ENCODE results near the gene CYSTM1. TPM values are rescaled to one million over a fixed set of nuclear protein-coding genes. Genes with fewer than 3 reads are reported as not detected.

The CYSTM1 gene
- total and polyA plus RNA-seq, 2 experiments from 2014 or later = 16.0 to 42.3 TPM

DNA sequence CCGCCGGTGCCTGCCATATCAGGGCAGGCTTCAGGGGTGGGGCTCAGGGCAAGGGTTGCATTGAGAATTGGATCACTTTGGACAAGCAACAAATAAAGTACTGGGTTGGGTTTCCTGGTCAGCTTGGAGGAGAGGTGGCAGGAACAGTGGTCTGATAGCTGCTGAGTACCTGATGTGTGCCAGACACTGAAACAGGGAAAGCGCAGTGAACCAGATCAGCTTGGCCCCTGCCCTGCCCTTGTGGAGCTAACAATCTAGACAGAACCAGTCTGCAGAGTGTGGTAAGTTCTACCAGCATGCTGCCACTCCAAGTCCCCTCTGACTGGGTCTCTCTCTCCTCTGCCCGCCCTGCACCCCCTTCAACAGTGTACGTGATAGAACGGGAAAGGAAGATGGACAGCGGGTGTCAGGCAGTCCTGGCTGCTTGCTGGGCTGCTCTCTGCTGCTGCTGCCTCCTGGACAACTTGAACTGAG lies 53.4 kb downstream of the CYSTM1 start:
- H4K20me1 ChIP-seq (ENCODE audit: insufficient read depth) = no peaks in the 10 kb centered on the region
- H3K27ac ChIP-seq = no peak overlapping the region
- no peaks in the 10 kb centered on the region for H3K9me3 ChIP-seq (ENCODE audit: low read depth)
- H2AFZ ChIP-seq = no peak overlapping the region
- H3K36me3 ChIP-seq (ENCODE audit: low read depth) = no peaks in the 10 kb centered on the region
- H3K4me3 ChIP-seq = no peak overlapping the region
- in situ Hi-C loops (cut with MboI) = no loop called here
- no peaks in the 10 kb centered on the region for H3K9me2 ChIP-seq (ENCODE audit: insufficient read depth)
- H3K4me2 ChIP-seq (ENCODE audit: unreplicated experiment) = no peak overlapping the region
- H3F3A ChIP-seq (ENCODE audit: insufficient read depth) = peaks cover 4% of the 10 kb centered on the region; the same call in 1 of the 2 replicates
- no peaks in the 10 kb centered on the region for H3K27me3 ChIP-seq (replicated peaks; ENCODE audit: insufficient read depth)
- H3K79me2 ChIP-seq (ENCODE audit: insufficient read depth) = no peaks in the 10 kb centered on the region; the same call in 1 of the 2 replicates
- no peak for DNase-seq
- no peak for TF ChIP-seq EZH2 (IDR thresholded peaks at IDR 0.05; ENCODE audit: insufficient read depth, poor library complexity, severe bottlenecking)
- TF ChIP-seq EZH2phosphoT487 (IDR thresholded peaks at IDR 0.05; ENCODE audit: insufficient read depth, low read depth) = no peak
- WGBS, 2 experiments (ENCODE audit: low coverage in 1 of 2, low lambda C conversion rate in 2 of 2, missing lambda C conversion rate in 2 of 2) = 82 to 83% methylated on average over 7 of the region's 7 CpGs
- H3K9ac ChIP-seq = no peak overlapping the region
- 0 out of 2 replicates have a peak, but pooled peaks cover 5% of the 10 kb centered on the region for H3K4me1 ChIP-seq (ENCODE audit: insufficient read depth)

DNA sequence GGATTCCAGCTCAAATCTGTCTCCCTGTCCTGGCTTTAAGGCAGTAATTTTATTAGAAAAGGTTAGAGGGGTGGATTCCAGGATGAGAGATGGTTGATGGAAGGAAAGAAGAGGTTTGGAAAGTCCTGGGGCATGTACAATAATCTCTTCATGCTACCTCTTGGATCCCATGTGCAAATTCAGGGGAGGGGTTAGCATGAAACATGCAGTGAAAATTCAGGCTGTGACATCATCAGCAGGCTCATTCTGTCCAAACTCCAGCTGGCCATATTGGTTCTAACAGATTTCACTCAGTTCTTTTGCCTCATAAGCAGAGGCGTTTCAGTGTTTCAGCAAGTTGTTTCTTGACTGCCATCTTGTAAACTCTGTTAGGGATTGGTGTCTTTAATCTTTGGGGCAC lies 55.4 kb downstream of the CYSTM1 start:
- Histone ChIP-seq H3K36me3 (ENCODE audit: low read depth) (no peaks in the 10 kb centered on the region), H3K4me2 (ENCODE audit: unreplicated experiment) (no peak overlapping the region), H3K4me3 (no peak overlapping the region), H3K79me2 (ENCODE audit: insufficient read depth) (no peaks in the 10 kb centered on the region), H4K20me1 (ENCODE audit: insufficient read depth) (no peaks in the 10 kb centered on the region), H3K9me2 (ENCODE audit: insufficient read depth) (no peaks in the 10 kb centered on the region), H3F3A (ENCODE audit: insufficient read depth) (no peaks in the 10 kb centered on the region), H3K9ac (no peak overlapping the region), H3K4me1 (ENCODE audit: insufficient read depth) (no peaks in the 10 kb centered on the region), H3K9me3 (ENCODE audit: low read depth) (no peaks in the 10 kb centered on the region), H3K27ac (no peak overlapping the region), H2AFZ (no peak overlapping the region), H3K27me3 (replicated peaks; ENCODE audit: insufficient read depth) (no peaks in the 10 kb centered on the region)
- in situ Hi-C loops (cut with MboI) = no loop called here
- TF ChIP-seq EZH2 (IDR thresholded peaks at IDR 0.05; ENCODE audit: insufficient read depth, poor library complexity, severe bottlenecking) (no peak), EZH2phosphoT487 (IDR thresholded peaks at IDR 0.05; ENCODE audit: insufficient read depth, low read depth) (no peak)
- WGBS, 2 experiments (ENCODE audit: low coverage in 1 of 2, low lambda C conversion rate in 2 of 2, missing lambda C conversion rate in 2 of 2) = 92% methylated on average over 1 of the region's 1 CpG
- no peak for DNase-seq

DNA sequence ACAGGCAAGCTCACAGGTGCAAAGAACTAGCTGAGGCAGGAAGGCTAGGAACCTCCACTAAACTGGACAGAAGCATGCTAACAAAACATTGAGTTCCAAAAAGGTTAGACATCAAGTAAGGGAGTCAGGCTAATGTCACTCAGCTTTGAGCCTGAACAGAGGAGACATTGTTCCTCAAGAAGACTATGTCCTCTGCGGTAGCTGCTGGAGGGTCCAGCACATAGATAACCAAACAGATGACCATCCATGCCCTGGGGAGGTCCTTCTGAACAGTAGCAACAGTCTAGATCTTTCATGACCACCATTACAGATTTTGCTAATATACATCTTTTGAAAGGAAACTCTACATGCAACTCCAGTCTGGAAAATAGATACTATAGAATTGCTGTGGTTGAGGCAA lies 57.7 kb downstream of the CYSTM1 start:
- Histone ChIP-seq H3K9ac (no peak overlapping the region), H4K20me1 (ENCODE audit: insufficient read depth) (no peaks in the 10 kb centered on the region), H2AFZ (no peak overlapping the region), H3K4me3 (no peak overlapping the region), H3K79me2 (ENCODE audit: insufficient read depth) (no peaks in the 10 kb centered on the region), H3K9me2 (ENCODE audit: insufficient read depth) (no peaks in the 10 kb centered on the region), H3K27me3 (replicated peaks; ENCODE audit: insufficient read depth) (no peaks in the 10 kb centered on the region), H3K36me3 (ENCODE audit: low read depth) (no peaks in the 10 kb centered on the region), H3K9me3 (ENCODE audit: low read depth) (no peaks in the 10 kb centered on the region), H3K27ac (no peak overlapping the region), H3K4me2 (ENCODE audit: unreplicated experiment) (no peak overlapping the region), H3F3A (ENCODE audit: insufficient read depth) (no peaks in the 10 kb centered on the region), H3K4me1 (ENCODE audit: insufficient read depth) (no peaks in the 10 kb centered on the region)
- DNase-seq = no peak
- WGBS, 2 experiments (ENCODE audit: low coverage in 1 of 2, low lambda C conversion rate in 2 of 2, missing lambda C conversion rate in 2 of 2) = 85 to 92% methylated on average over 1 of the region's 1 CpG
- TF ChIP-seq EZH2 (IDR thresholded peaks at IDR 0.05; ENCODE audit: insufficient read depth, poor library complexity, severe bottlenecking) (no peak), EZH2phosphoT487 (IDR thresholded peaks at IDR 0.05; ENCODE audit: insufficient read depth, low read depth) (no peak)
- in situ Hi-C loops (cut with MboI) = no loop called here

DNA sequence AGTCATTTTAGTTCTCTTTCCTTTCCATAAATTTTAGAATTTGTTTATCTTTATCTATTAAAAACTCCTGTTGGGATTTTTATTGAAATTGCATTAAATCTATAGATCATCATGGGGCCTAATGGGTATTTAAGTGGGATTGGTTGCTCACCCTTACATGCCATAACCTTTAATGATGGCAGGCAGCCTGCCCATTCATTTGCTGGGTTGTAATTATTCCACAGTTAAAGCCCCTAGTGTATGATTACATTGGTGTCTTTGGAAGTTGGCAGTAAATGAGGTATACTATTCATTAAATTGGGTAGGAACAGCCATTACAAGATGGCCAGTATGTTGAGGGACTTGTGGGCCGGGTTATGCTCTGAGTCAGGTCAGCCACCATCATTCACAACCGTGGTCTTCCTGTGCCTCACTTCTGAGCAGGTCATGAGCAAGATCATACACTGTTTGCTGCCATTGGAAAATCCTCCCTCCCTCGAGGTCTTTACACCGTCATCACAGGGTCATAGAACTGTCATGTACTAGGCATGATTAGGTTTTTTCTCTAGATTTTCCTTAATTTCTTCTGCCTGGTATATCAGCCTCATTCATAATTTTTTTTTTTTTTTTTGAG lies 59.5 kb downstream of the CYSTM1 start:
- Histone ChIP-seq H3K9me3 (ENCODE audit: low read depth) (no peaks in the 10 kb centered on the region), H3K36me3 (ENCODE audit: low read depth) (no peaks in the 10 kb centered on the region), H3K9me2 (ENCODE audit: insufficient read depth) (no peaks in the 10 kb centered on the region), H3K27me3 (replicated peaks; ENCODE audit: insufficient read depth) (no peaks in the 10 kb centered on the region), H3K9ac (no peak overlapping the region), H3K27ac (no peak overlapping the region), H3K79me2 (ENCODE audit: insufficient read depth) (no peaks in the 10 kb centered on the region), H3F3A (ENCODE audit: insufficient read depth) (no peaks in the 10 kb centered on the region), H2AFZ (no peak overlapping the region), H3K4me3 (no peak overlapping the region), H3K4me2 (ENCODE audit: unreplicated experiment) (no peak overlapping the region), H4K20me1 (ENCODE audit: insufficient read depth) (no peaks in the 10 kb centered on the region), H3K4me1 (ENCODE audit: insufficient read depth) (no peaks in the 10 kb centered on the region)
- WGBS, 2 experiments (ENCODE audit: low coverage in 1 of 2, low lambda C conversion rate in 2 of 2, missing lambda C conversion rate in 2 of 2) = 94 to 95% methylated on average over 4 of the region's 4 CpGs
- in situ Hi-C loops (cut with MboI) = no loop called here
- DNase-seq = no peak
- no peak for TF ChIP-seq EZH2 (IDR thresholded peaks at IDR 0.05; ENCODE audit: insufficient read depth, poor library complexity, severe bottlenecking)
- no peak for TF ChIP-seq EZH2phosphoT487 (IDR thresholded peaks at IDR 0.05; ENCODE audit: insufficient read depth, low read depth)

All from GM23248 (cell line).